Hepatic stellate cell (primary cell): Measurements from ENCODE around the gene MED8.
A peak's percentile ranks its signal among the peaks of the same experiment; 100 is the strongest.
"Not testable (repeated sequence)": the region's sequence is repeated elsewhere in the genome, so short reads cannot be mapped to it uniquely, and the experiment has no call there.

Source experiments
- DNase-seq: peaks from one replicate; pipeline ENCODE4 v3.0.0; 2011; ENCODE audit warnings: low spot score

The MED8 gene

GRCh38 chr1:43382027-43382779 lies 7.4 kb downstream of the MED8 start:
- DNase-seq, result no peak

DNA sequence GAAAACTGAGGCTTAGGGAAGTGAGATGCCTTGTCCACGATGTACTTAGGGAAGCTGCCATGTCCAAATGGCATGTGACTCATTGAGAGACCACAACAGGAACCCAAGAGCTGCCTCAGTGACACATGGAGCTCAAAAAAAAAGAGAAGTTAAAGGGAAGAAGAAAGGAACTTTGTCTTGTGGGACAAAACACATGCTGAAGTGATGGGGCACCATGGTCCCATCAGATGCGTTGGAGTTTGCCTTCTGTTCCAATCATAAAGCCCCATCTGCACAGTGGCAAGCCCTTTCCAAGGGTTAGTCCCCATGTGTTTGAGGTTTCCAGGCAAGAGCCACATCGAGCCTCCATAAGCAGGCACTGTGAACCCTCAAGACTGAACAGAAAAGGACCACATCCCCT lies 8.0 kb downstream of the MED8 start:
- no peak for DNase-seq

DNA sequence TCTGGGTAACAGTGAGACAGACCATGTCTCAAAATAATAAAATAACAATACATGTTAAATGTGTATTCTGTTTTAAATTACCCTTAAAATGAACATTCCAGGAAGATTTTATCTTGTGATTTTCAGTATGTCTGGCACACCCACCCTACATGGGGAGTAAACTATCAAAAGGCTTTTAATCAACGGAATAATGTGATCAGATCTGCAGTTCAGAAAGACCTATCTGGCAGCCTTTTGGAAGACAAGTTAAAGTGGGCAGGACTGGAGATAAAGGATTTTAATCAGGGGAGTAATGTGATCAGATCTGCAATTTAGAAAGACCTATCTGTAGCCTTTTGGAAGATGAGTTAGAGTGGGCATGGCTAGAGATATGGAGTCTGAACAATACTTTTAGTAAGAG lies 10.1 kb downstream of the MED8 start:
- no peak for DNase-seq

- DNase-seq, result no peak
Measured at GRCh38 chr1:43377831-43378230, 11.8 kb downstream of the MED8 start.

DNA sequence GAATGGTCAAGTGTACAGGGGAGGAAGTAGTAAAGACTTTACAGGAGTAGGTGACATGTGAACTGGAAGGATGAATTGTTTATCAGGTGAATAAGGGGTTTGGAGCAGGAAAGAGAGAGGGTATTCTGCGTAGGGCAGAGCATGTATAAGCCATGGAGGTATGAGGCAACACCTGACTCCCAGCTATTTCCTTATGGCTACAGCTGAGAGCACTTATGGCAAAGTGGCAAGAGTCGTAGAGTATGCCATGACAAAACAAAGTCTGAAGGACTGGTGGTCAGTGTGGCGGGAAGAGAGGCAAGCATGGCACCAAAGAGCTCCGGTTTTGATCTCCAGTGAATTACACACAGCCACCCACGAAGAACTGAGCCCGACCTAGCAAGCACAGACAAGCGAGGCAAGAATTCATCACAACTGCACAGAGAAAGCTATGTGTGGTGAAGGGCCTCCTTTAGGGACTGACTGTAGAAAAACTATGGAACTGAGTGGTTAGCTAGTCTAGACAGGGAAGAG lies 12.8 kb downstream of the MED8 start:
- no peak for DNase-seq

- DNase-seq, result peak; percentile 59
Measured at GRCh38 chr1:43373066-43373940, 16.3 kb downstream of the MED8 start.

DNA sequence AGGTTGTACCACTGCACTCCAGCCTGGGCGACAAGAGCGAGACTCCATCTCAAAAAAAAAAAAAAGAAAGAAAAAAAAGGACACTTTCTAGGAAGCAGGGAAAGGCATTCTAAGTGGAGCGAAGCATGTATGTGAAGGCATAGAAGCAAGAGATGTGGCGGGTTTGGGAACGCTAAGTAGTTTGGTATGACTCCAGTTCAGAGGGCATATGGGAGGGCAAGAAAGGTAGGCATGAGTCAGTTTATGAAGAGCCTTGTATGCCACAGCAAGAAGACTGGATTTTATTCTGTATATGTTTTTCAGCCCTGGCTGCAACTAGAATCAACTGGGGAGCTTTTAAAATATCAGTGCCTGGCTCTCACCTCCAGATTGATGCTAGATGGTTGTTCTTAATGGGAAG lies 17.4 kb downstream of the MED8 start:
- no peak for DNase-seq

DNA sequence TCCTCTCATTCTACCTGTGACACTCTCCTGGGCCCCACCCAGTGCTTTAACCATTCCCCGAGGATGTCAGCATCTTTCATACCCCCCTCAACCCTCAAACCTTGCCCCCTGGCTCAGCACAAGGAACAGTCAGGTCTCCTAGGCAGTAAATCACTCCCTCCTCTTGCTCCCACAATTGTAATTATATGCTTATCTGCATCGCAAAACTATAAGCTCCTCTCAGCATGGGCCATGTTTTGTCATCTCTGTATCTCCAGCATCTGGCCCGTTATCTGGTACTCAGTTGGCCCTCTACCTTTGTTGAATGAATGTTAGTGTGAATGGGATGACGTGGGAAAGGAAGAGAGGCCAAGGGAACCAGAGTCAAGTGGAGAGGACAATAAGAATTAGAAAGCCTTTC lies 19.0 kb downstream of the MED8 start:
- no peak for DNase-seq

GRCh38 chr1:43369779-43370178 lies 19.8 kb downstream of the MED8 start:
- DNase-seq, result not testable (repeated sequence)

DNA sequence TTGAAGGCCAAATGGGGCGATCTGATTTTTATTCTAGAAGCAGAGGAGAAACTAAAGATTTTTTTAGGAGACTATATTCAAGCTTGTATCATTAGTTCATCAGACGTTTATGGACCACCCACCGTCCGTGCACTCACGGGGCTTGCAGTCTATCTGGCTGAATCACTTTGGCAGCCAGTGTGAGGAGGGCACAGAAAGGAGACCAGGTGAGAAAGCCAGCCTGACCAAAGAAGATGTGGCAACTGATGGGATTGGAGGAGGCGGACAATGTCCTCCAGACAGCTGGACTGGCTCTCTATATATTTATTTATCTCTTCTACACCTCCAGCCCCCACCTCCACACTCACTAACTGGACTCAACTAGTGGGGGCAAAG lies 21.0 kb downstream of the MED8 start:
- no peak for DNase-seq

DNA sequence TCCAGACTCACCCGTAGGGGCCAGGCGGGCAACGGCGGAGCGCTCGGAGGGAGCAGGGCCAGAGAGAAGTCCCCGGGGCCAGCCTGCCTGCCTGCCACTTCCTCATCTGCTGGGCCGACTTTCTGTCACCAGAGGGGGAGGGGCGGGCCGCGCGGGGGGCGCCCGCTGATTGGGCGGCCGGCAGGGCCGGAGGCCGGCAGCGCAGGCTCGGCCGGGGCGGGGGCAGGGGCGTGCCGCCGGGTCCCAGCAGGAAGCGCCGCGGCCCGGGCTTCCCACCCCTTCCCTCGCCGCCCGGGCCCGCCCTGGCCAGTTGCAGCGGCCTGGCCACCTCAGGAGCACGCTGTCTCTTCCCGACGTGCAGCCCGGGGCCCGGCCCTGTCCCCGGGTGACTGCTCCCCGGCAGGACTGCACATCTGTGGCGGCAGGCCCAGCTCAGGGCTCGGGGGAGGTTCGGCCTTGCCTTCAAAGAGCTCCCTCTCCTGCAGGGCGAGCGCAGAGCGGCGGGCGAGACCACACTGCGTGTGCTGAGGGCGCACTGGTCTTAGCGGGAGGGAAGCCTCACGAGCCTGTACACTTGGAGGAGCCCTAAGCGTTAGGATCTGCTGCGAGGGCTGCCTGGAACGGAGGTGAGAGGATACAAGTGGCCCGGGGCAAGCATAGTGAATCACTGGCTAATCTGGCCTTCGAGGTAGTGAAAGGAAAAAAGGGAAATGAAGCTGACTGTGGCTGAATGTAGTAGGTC lies 21.5 kb downstream of the MED8 start, which contains the start of gene ELOVL1:
Gene ELOVL1, minus strand, starts transcription at position 108 of the 742 bp plus-strand sequence. CDS start 2,402 bp downstream, outside the sequence.
- DNase-seq, result peak; percentile 95

- DNase-seq, result peak; percentile 50
Measured at GRCh38 chr1:43367026-43367903, 22.3 kb downstream of the MED8 start.

- no peak for DNase-seq
Measured at GRCh38 chr1:43366601-43367025, 23.0 kb downstream of the MED8 start.

DNA sequence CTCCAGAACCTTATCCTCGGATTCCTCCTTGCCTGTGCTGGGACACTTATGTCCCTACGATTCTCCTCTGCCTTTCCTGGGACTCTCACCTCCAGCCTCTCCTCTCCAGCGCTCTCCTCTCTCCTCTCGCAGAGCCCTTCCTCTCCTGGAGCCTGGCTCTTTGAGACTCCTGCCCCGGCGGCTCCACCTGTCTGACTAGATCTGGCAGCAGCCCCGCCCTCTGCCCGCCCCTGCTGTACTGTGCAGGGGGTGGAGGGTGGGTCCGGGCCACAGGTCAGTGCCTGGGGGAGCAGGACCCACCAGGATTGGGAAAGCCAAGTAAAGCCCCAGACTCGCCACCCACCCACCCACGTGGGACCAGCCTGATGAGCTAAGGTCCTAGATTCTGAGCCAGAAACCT lies 23.4 kb downstream of the MED8 start:
- no peak for DNase-seq

DNA sequence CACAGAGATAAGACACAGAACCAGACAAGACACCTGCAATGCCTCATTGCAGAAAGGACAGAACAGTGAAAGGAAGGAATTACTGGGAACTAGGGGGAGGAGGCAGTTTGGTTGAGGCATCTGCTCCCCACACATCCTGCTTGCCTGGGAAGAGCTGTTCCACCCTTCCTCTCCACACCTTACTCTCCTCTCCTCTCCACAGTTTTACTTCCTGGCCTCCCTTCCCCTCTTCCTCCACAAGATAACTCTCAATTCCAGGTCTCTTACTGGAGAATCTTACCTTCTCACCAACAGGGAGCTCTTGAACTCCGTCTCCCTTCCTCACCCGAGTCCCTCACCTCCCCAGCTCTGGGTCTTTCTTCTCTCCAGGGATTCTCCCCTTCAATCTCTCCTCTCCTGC lies 23.9 kb downstream of the MED8 start:
- no peak for DNase-seq

DNA sequence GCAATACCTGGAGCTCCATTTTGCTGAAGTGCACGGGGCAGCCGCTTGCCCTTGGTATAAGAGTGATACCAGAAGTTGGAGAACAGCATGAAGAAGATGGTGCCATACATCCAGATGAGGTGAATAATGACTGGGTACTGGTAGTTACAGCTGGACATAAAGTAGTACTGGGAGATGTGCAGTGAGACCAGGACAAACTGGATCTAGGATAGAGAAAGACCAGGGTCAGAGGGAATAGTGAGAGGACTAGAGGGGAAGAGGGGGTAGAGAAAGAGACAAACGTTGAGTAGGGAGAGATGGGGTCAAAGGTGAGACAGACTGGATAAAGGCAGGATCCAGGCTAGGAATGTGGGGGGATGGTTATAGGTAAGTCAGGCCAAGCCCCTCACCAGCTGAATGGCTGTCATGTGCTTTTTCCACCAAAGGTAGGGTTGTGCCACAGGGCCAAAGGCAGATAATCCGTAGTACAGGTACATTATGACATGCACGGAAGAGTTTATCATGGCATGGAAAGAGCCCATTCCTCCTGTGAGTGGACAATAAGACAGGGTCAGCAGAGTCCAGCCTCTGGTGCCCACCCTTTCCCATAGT lies 25.6 kb downstream of the MED8 start:
- DNase-seq, result no peak

- no peak for DNase-seq
Measured at GRCh38 chr1:43363283-43363934, 26.2 kb downstream of the MED8 start.

GRCh38 chr1:43360616-43361015 lies 29.0 kb downstream of the MED8 start:
- DNase-seq, result no peak

GRCh38 chr1:43359696-43360095 lies 29.9 kb downstream of the MED8 start:
- DNase-seq, result no peak
